ENCODE measurements around the gene RPS6KA5. TPM values are rescaled to one million over a fixed set of nuclear protein-coding genes. Genes with fewer than 3 reads are reported as not detected.
"Not testable (repeated sequence)": the region's sequence is repeated elsewhere in the genome, so short reads cannot be mapped to it uniquely, and the experiment has no call there.

RPS6KA5 gene
- total RNA-seq, 1 experiment from 2014 or later, result 2.2 TPM

GRCh38 chr14:91098591-91098990 is 38.1 kb upstream of the RPS6KA5 start:
- intact Hi-C loops (cut with micrococcal nuclease), result no loop called here
- Mint-ChIP-seq H3K9me3 (ENCODE audit: unreplicated experiment) (no peaks in the 10 kb centered on the region), H3K36me3 (ENCODE audit: insufficient read depth, unreplicated experiment) (no peaks in the 10 kb centered on the region), H3K4me3 (ENCODE audit: unreplicated experiment) (no peak overlapping the region), H3K27me3 (ENCODE audit: insufficient read depth, unreplicated experiment) (no peaks in the 10 kb centered on the region), H3K4me1 (ENCODE audit: insufficient read depth, unreplicated experiment) (peaks cover 7% of the 10 kb centered on the region), H3K27ac (ENCODE audit: low read depth, unreplicated experiment) (no peak overlapping the region)
- TF ChIP-seq, protein P1, sequence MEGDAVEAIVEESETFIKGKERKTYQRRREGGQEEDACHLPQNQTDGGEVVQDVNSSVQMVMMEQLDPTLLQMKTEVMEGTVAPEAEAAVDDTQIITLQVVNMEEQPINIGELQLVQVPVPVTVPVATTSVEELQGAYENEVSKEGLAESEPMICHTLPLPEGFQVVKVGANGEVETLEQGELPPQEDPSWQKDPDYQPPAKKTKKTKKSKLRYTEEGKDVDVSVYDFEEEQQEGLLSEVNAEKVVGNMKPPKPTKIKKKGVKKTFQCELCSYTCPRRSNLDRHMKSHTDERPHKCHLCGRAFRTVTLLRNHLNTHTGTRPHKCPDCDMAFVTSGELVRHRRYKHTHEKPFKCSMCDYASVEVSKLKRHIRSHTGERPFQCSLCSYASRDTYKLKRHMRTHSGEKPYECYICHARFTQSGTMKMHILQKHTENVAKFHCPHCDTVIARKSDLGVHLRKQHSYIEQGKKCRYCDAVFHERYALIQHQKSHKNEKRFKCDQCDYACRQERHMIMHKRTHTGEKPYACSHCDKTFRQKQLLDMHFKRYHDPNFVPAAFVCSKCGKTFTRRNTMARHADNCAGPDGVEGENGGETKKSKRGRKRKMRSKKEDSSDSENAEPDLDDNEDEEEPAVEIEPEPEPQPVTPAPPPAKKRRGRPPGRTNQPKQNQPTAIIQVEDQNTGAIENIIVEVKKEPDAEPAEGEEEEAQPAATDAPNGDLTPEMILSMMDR (IDR thresholded peaks at IDR 0.05; ENCODE audit: unreplicated experiment), result no peak
- ChIA-PET CTCF (interaction anchor here (0.7 to 1.7 kb wide), 2 partner anchors 11 to 241 kb away, joined by 3 to 5 read pairs; no protein-coding TSS in a partner anchor), POLR2A (interaction anchor here (0.8 to 1.6 kb wide), 4 partner anchors 16 to 50 kb away, joined by 3 to 6 read pairs (median 4); no protein-coding TSS in a partner anchor)
- no TSS peak for BruUV-seq (replicated peaks)
- no peak for DNase-seq (ENCODE audit: unreplicated experiment)

DNA sequence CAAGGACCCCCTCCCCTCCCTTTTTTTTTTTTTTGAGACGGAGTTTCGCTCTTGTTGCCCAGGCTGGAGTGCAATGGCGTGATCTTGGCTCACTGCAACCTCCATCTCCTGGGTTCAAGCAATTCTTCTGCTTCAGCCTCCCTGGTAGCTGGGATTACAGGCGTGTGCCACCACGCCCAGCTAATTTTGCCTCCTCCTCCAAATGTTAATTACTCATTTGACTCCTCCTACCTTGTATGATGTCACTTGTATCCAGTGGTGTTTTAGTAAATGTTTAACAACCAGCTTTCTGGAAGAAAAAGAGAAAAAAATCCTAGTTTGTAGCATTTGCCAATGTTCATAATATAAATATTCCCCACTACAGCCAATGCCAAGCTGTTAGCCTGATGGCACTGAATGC is 37.2 kb upstream of the RPS6KA5 start:
- intact Hi-C loops (cut with micrococcal nuclease); H3K4me1 Mint-ChIP-seq (ENCODE audit: insufficient read depth, unreplicated experiment); H3K4me3 Mint-ChIP-seq (ENCODE audit: unreplicated experiment); H3K9me3 Mint-ChIP-seq (ENCODE audit: unreplicated experiment); H3K27ac Mint-ChIP-seq (ENCODE audit: low read depth, unreplicated experiment); DNase-seq (ENCODE audit: unreplicated experiment); H3K36me3 Mint-ChIP-seq (ENCODE audit: insufficient read depth, unreplicated experiment); BruUV-seq (replicated peaks); H3K27me3 Mint-ChIP-seq (ENCODE audit: insufficient read depth, unreplicated experiment): not testable (repeated sequence)
- CTCF ChIA-PET, result interaction anchor here (1.2 to 1.7 kb wide), 2 partner anchors 10 to 196 kb away, joined by 3 to 5 read pairs; no protein-coding TSS in a partner anchor
- POLR2A ChIA-PET, result interaction anchor here (1.0 to 1.5 kb wide), 2 partner anchors 10 to 37 kb away, joined by 3 read pairs; no protein-coding TSS in a partner anchor

GRCh38 chr14:91095178-91095577 is 34.7 kb upstream of the RPS6KA5 start:
- H3K9me3 Mint-ChIP-seq (ENCODE audit: unreplicated experiment), result no peaks in the 10 kb centered on the region
- H3K36me3 Mint-ChIP-seq (ENCODE audit: insufficient read depth, unreplicated experiment), result no peaks in the 10 kb centered on the region
- no peak overlapping the region for H3K27ac Mint-ChIP-seq (ENCODE audit: low read depth, unreplicated experiment)
- DNase-seq (ENCODE audit: unreplicated experiment), result no peak
- ChIA-PET POLR2A (no interaction called here), CTCF (interaction anchor here (0.6 to 1.5 kb wide), 3 partner anchors 8 to 69 kb away, joined by 3 to 5 read pairs (median 3); no protein-coding TSS in a partner anchor)
- intact Hi-C loops (cut with micrococcal nuclease), result no loop called here
- peaks cover 7% of the 10 kb centered on the region for H3K4me1 Mint-ChIP-seq (ENCODE audit: insufficient read depth, unreplicated experiment)
- BruUV-seq (replicated peaks), result no TSS peak
- no peaks in the 10 kb centered on the region for H3K27me3 Mint-ChIP-seq (ENCODE audit: insufficient read depth, unreplicated experiment)
- TF ChIP-seq, protein P1 (IDR thresholded peaks at IDR 0.05; ENCODE audit: unreplicated experiment), result no peak
- H3K4me3 Mint-ChIP-seq (ENCODE audit: unreplicated experiment), result no peak overlapping the region

- H3K4me3 Mint-ChIP-seq (ENCODE audit: unreplicated experiment), result no peak overlapping the region
- DNase-seq (ENCODE audit: unreplicated experiment), result no peak
- no peaks in the 10 kb centered on the region for H3K27me3 Mint-ChIP-seq (ENCODE audit: insufficient read depth, unreplicated experiment)
- H3K4me1 Mint-ChIP-seq (ENCODE audit: insufficient read depth, unreplicated experiment), result peaks cover 7% of the 10 kb centered on the region
- no peaks in the 10 kb centered on the region for H3K9me3 Mint-ChIP-seq (ENCODE audit: unreplicated experiment)
- no peak overlapping the region for H3K27ac Mint-ChIP-seq (ENCODE audit: low read depth, unreplicated experiment)
- intact Hi-C loops (cut with micrococcal nuclease), result no loop called here
- TF ChIP-seq, protein P1 (IDR thresholded peaks at IDR 0.05; ENCODE audit: unreplicated experiment), result no peak
- POLR2A ChIA-PET, result interaction anchor here (1.0 kb wide), 1 partner anchor 34 kb away, joined by 3 read pairs; the partner anchor contains the start of gene RPS6KA5
- CTCF ChIA-PET, result interaction anchor here (0.6 to 1.5 kb wide), 2 partner anchors 9 to 69 kb away, joined by 3 to 5 read pairs; no protein-coding TSS in a partner anchor
- no TSS peak for BruUV-seq (replicated peaks)
- no peaks in the 10 kb centered on the region for H3K36me3 Mint-ChIP-seq (ENCODE audit: insufficient read depth, unreplicated experiment)
Measured at GRCh38 chr14:91094772-91095171, 34.3 kb upstream of the RPS6KA5 start.

DNA sequence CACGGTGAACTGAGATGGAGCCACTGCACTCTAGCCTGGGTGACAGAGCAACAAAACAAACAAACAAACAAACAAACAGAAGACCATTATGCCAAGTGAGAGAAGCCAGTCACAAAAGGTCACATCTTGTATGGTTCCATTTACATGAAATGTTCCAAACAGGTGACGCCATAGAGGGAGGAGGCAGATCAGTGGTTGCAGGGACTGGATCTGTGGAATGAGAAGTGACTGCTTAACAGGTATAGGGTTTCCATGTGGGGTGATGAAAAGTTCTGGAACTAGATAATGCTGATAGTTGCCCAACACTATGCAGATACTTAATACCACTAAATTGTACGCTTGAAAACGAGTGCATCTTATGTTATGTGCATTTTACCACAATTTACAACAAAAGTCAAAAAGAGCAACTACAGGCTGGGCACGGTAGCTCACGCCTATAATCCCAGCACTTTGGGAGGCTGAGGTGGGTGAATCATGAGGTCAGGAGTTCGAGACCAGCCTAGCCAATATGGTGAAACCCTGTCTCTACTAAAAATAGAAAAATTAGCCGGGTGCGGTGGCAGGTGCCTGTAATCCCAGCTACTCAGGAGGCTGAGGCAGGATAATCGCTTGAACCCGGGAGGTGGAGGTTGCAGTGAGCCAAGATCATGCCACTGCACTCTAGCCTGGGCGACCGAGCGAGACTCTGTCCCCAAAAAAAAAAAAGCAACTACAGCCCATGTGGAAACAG is 33.5 kb upstream of the RPS6KA5 start:
- H3K9me3 Mint-ChIP-seq (ENCODE audit: unreplicated experiment); H3K27ac Mint-ChIP-seq (ENCODE audit: low read depth, unreplicated experiment); intact Hi-C loops (cut with micrococcal nuclease); H3K36me3 Mint-ChIP-seq (ENCODE audit: insufficient read depth, unreplicated experiment); H3K4me1 Mint-ChIP-seq (ENCODE audit: insufficient read depth, unreplicated experiment); BruUV-seq (replicated peaks); DNase-seq (ENCODE audit: unreplicated experiment); H3K4me3 Mint-ChIP-seq (ENCODE audit: unreplicated experiment); H3K27me3 Mint-ChIP-seq (ENCODE audit: insufficient read depth, unreplicated experiment): not testable (repeated sequence)
- ChIA-PET CTCF (interaction anchor here (1.5 kb wide), 1 partner anchor 8 kb away, joined by 3 read pairs; no protein-coding TSS in a partner anchor), POLR2A (interaction anchor here (1.0 kb wide), 1 partner anchor 33 kb away, joined by 3 read pairs; the partner anchor contains the start of gene RPS6KA5)

All from MCF 10A (cell line).